Suprapubic skin (tissue), 4 donors: ENCODE data around the gene PDE6A. TPM values are rescaled to one million over a fixed set of nuclear protein-coding genes. Genes with fewer than 3 reads are reported as not detected.
A peak's percentile ranks its signal among the peaks of the same experiment; 100 is the strongest.
"Not testable (repeated sequence)": the region's sequence is repeated elsewhere in the genome, so short reads cannot be mapped to it uniquely, and the experiment has no call there.

Source experiments
- DNase-seq, 2 donors: peaks; one replicate each; pipeline ENCODE4 v3.0.0-alpha.2; 2019; ENCODE audit warnings: low spot score in 2 of 2
- H3K27ac ChIP-seq: fragments of 200-600 bp; sonication (generic); one replicate; pipeline ENCODE4 v1.5.1; 2019
- H3K27me3 ChIP-seq: fragments of 200-600 bp; sonication (generic); one replicate; pipeline ENCODE4 v1.5.1; 2019
- H3K36me3 ChIP-seq: fragments of 200-600 bp; sonication (generic); one replicate; pipeline ENCODE4 v1.5.1; 2019
- H3K4me1 ChIP-seq: fragments of 200-600 bp; sonication (generic); one replicate; pipeline ENCODE4 v1.5.1; 2019
- H3K4me3 ChIP-seq: fragments of 200-600 bp; sonication (generic); one replicate; pipeline ENCODE4 v1.5.1; 2019; ENCODE audit warnings: mild to moderate bottlenecking
- H3K9me3 ChIP-seq: fragments of 200-600 bp; sonication (generic); one replicate; pipeline ENCODE4 v1.5.1; 2019
- EP300 ChIP-seq: sonication (generic); formaldehyde crosslinking; IDR thresholded peaks from one replicate; pipeline ENCODE4 v1.6.1; 2017; ENCODE audit warnings: antibody characterized with exemption
- POLR2A ChIP-seq, 2 donors: fragments of 450-650 bp; IDR thresholded peaks; one replicate each; pipeline ENCODE4 v1.6.1; 2017; ENCODE audit warnings: antibody characterized with exemption in 2 of 2, mild to moderate bottlenecking in 2 of 2, moderate library complexity in 2 of 2
- POLR2AphosphoS5 ChIP-seq, 3 donors: sonication (generic); formaldehyde crosslinking; IDR thresholded peaks; one replicate each; pipeline ENCODE4 v1.6.1; 2017; ENCODE audit warnings: antibody characterized with exemption in 3 of 3
- WGBS: methylation state at CpG from one replicate; pipeline ENCODE4 v1.1.5; 2018; 5-methylcytosine and 5-hydroxymethylcytosine counted together
- total RNA-seq, 4 donors: library from RNA; depleted of rRNA; stranded (reverse); fragments of >200 nt; gene quantifications; one replicate each; pipeline ENCODE4 v1.1.0, GENCODE V29; 2016
- TF ChIP-seq, protein P1 (sequence below), 2 donors: fragments of 200-600 bp in 1 of 2; fragments of 450-650 bp in 1 of 2; sonication (generic) in 1 of 2; IDR thresholded peaks; one replicate each; pipeline ENCODE4 v1.5.1; 2016 to 2019; ENCODE audit warnings: antibody characterized with exemption in 2 of 2, mild to moderate bottlenecking in 1 of 2, moderate library complexity in 1 of 2

The PDE6A gene
- total RNA-seq, 4 donors from 2014 or later, result 0.17 to 2.9 (median 1.3) TPM

DNA sequence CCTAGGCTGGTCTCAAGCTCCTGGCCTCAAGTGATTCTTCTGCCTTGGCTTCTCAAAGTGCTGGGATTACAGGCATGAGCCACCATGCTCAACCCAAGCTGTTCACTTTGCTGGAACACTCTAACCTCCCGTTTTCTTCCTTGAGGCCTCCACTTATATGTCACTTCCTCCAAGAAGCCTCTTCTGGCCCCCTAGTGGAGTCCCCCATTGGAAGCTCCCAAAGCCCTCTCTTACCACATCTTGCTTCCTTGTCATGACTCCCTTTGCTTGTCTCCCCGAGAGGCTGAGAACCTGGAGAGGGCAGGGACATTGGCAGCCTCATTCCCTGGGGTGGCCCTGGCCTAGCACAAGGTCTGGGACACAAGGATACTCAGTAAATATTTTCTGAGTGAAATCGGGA is 80.8 kb downstream of the PDE6A start:
- Histone ChIP-seq H3K4me3 (no peak overlapping the region), H3K27ac (no peak overlapping the region), H3K36me3 (no peaks in the 10 kb centered on the region), H3K9me3 (no peaks in the 10 kb centered on the region), H3K4me1 (no peaks in the 10 kb centered on the region), H3K27me3 (no peaks in the 10 kb centered on the region)
- DNase-seq, result no peak
- TF ChIP-seq EP300 (no peak), POLR2AphosphoS5 (IDR thresholded peaks at IDR 0.05) (no peak), POLR2A (IDR thresholded peaks at IDR 0.05) (no peak)
- TF ChIP-seq, protein P1, sequence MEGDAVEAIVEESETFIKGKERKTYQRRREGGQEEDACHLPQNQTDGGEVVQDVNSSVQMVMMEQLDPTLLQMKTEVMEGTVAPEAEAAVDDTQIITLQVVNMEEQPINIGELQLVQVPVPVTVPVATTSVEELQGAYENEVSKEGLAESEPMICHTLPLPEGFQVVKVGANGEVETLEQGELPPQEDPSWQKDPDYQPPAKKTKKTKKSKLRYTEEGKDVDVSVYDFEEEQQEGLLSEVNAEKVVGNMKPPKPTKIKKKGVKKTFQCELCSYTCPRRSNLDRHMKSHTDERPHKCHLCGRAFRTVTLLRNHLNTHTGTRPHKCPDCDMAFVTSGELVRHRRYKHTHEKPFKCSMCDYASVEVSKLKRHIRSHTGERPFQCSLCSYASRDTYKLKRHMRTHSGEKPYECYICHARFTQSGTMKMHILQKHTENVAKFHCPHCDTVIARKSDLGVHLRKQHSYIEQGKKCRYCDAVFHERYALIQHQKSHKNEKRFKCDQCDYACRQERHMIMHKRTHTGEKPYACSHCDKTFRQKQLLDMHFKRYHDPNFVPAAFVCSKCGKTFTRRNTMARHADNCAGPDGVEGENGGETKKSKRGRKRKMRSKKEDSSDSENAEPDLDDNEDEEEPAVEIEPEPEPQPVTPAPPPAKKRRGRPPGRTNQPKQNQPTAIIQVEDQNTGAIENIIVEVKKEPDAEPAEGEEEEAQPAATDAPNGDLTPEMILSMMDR (IDR thresholded peaks at IDR 0.05), result no peak
- 88% methylated on average over 3 of the region's 3 CpGs for WGBS

DNA sequence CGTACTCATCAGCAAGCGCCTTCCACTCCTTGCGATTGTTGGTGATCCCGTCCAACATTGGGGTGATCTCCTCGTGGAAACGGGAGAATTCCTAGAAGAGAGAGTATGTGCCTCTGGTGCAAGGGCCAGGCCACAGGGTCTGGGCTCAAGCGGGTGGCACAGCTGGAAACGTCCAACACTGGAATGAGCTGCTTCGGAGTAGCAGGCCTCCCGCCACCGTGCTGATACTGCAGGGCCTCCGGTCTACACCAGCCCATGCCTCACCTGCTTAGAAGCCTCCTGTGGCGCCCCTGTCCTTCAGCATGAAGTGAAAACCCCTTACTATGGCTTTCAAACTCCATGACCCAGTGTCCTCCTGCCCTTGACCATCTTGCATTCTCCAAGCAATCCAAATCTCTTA is 81.4 kb downstream of the PDE6A start:
- DNase-seq, result no peak
- 93% methylated on average over 13 of the region's 13 CpGs for WGBS
- no peak for TF ChIP-seq POLR2AphosphoS5 (IDR thresholded peaks at IDR 0.05)
- TF ChIP-seq, protein P1 (IDR thresholded peaks at IDR 0.05), result no peak
- TF ChIP-seq EP300, result no peak
- TF ChIP-seq POLR2A (IDR thresholded peaks at IDR 0.05), result no peak
- no peaks in the 10 kb centered on the region for H3K27me3 ChIP-seq
- no peak overlapping the region for H3K27ac ChIP-seq
- H3K9me3 ChIP-seq, result no peaks in the 10 kb centered on the region
- H3K4me3 ChIP-seq, result no peak overlapping the region
- no peaks in the 10 kb centered on the region for H3K36me3 ChIP-seq
- H3K4me1 ChIP-seq, result peaks cover under 1% of the 10 kb centered on the region

DNA sequence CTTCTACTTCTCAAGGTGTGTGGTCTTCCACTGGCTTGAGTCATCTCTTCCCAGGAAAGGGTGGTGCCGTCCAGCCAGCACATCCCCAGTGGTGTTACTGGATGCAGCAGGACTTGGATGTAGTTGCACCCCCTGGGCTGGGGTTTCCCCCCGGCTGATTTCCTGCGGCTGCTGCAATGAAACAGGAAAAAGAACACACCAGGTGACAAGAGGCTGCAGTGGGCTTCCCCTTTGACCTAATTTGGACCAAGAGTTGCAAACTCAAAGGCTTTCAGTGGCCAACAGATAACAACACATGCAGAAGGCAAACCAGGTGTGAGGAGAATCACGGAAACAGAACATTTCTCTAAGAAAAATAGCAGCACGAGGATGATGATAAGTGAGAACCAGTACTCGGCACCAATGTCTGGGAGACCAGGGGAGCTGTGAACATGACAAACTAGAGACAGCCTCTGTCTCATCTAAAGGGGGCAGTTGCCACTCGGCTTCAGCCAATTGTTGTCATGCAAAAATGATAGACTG is 83.7 kb downstream of the PDE6A start:
- WGBS, result 76% methylated on average over 7 of the region's 7 CpGs
- Histone ChIP-seq H3K27ac (no peak overlapping the region), H3K4me1 (peaks cover 13% of the 10 kb centered on the region), H3K27me3 (no peaks in the 10 kb centered on the region), H3K9me3 (no peaks in the 10 kb centered on the region), H3K36me3 (no peaks in the 10 kb centered on the region), H3K4me3 (no peak overlapping the region)
- DNase-seq, result no peak
- no peak for TF ChIP-seq EP300
- TF ChIP-seq, protein P1 (IDR thresholded peaks at IDR 0.05), result no peak
- no peak for TF ChIP-seq POLR2A (IDR thresholded peaks at IDR 0.05)
- no peak for TF ChIP-seq POLR2AphosphoS5 (IDR thresholded peaks at IDR 0.05)

DNA sequence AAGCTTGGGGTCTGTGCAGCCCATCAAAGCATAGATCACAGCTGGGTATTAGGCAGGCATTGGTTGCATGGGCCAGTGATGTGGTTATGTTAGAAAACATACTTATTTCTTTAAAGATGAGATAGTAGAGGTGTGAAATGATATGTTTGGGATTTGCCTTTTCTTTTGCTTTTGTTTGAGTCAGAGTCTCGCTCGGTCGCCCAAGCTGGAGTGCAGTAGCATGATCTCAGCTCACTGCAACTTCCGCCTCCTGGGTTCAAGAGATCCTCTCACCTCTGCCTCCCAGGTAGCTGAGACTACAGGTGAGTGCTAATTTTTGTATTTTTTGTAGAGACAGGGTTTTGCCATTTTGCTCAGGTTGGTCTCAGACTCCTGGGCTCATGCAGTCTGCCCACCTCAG is 84.8 kb downstream of the PDE6A start:
- WGBS, result 96% methylated on average over 4 of the region's 4 CpGs
- H3K36me3 ChIP-seq, result no peaks in the 10 kb centered on the region
- H3K27ac ChIP-seq, result no peak overlapping the region
- TF ChIP-seq POLR2AphosphoS5 (IDR thresholded peaks at IDR 0.05) (no peak), EP300 (no peak), POLR2A (IDR thresholded peaks at IDR 0.05) (no peak)
- TF ChIP-seq, protein P1 (IDR thresholded peaks at IDR 0.05), result no peak
- no peaks in the 10 kb centered on the region for H3K27me3 ChIP-seq
- H3K9me3 ChIP-seq, result no peaks in the 10 kb centered on the region
- H3K4me3 ChIP-seq, result no peak overlapping the region
- H3K4me1 ChIP-seq, result peaks cover 13% of the 10 kb centered on the region
- no peak for DNase-seq

GRCh38 chr5:149858481-149858880 is 86.1 kb downstream of the PDE6A start:
- 90% methylated on average over 6 of the region's 6 CpGs for WGBS
- H3K36me3 ChIP-seq, H3K27me3 ChIP-seq, H3K9me3 ChIP-seq, H3K4me3 ChIP-seq, DNase-seq: not testable (repeated sequence)
- peak overlapping the region; percentile 22 for H3K27ac ChIP-seq
- H3K4me1 ChIP-seq, result peaks cover 13% of the 10 kb centered on the region

DNA sequence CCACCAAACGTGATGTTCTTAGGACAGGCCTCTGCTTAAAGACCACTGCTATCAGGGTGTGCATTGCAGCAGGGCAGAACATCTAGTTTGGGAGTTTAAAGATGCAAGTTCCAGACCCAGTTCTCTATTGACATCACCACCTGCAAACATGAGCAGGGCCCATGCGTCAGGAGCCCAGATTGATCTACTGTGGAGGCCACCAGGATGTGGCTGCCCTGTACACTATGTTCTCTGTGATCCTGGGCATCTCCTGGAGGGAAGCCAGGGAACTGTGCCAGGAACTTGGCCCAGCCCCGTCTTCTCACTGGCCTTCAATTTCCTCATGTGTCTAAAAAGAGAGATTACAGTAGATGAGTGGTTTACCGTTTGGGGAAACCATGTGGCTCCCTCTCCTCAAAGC is 87.1 kb downstream of the PDE6A start:
- Histone ChIP-seq H3K9me3 (no peaks in the 10 kb centered on the region), H3K27me3 (no peaks in the 10 kb centered on the region), H3K27ac (peak overlapping the region; percentile 77), H3K4me3 (no peak overlapping the region), H3K4me1 (peaks cover 13% of the 10 kb centered on the region), H3K36me3 (no peaks in the 10 kb centered on the region)
- peak in 1 of 2 donors; percentile 90 for DNase-seq
- TF ChIP-seq EP300 (peak; percentile 87), POLR2A (IDR thresholded peaks at IDR 0.05) (peak in 1 of 2 donors; percentile 49), POLR2AphosphoS5 (IDR thresholded peaks at IDR 0.05) (peak in 2 of 3 donors; percentile 67 to 72)
- TF ChIP-seq, protein P1 (IDR thresholded peaks at IDR 0.05), result no peak
- WGBS, result 60% methylated on average over 3 of the region's 4 CpGs
